Stimulated activated CD4-positive, alpha-beta T cell treated with anti-CD3 and anti-CD28 coated beads, Interleukin-2, amount 100 ng/mL, for 4 hours (primary cell): ENCODE results near the gene SAV1.
A peak's percentile ranks its signal among the peaks of the same experiment; 100 is the strongest.
"Not testable (repeated sequence)": the region's sequence is repeated elsewhere in the genome, so short reads cannot be mapped to it uniquely, and the experiment has no call there.

Experiments used
- DNase-seq: peaks from one replicate; pipeline ENCODE4 v3.0.0-alpha.2; 2020; ENCODE audit warnings: low read depth

The SAV1 gene

DNA sequence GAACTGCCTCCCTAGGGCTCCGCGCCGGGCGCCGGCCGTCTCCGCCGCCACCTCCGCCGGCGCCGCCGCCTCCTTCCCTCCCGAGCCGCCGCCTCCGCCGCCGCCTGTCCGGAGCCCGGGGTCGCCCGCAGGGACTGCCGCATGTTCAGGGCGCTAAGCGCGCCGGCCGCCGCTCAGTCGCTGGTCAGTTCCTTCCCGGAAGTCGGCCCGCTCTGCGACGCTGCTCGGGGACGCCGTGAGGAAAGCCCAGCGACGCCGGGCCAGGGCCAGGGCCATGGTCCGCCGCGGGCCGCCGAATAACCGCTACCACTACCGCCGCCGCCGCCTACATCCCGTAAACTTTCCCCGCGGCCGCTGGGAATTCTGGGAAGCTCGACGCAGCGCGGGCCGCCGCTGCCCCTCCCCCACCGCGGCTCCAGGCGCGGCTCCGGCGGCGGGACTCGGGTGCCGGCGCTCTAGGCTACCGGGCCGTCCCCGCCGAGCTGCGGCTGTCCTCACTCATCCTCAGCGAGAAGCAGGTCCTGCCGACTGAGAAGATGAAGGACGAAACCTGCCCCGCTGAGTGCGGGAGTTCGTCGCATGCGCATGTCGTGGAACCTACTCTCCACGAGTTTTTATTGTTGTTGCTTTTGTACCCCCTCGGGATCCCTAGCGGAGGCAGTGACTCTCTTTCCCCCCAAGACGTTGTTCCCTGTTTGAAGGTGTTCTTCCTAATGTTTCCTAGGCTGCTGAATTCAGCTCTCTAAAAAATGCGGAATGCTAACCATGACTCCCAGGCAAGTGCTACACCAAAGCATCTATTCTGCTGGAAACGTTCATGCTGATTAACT is at the start of gene SAV1:
Gene SAV1 (minus strand): TSS at position 311 of the 830 bp plus-strand sequence. CDS start 339 bp downstream, outside the sequence.
- DNase-seq = peak; percentile 29

DNA sequence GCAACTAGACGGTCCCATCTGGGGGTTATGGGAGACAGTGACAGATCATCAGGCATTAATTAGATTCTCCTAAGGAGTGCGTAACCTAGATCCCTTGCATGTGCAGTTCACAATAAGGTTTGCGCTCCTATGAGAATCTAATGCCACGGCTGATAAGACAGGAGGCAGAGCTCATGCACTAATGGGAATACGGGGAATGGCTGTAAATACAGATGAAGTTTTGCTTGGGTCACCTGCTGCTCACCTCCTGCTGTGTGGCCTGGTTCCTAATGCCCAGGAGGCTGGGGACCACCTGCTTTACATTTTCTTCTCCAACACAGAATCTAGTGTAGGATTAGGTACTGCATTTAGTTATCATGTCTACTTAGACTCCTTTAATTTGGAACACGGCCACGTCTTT is 49.7 kb upstream of the SAV1 start:
- DNase-seq = no peak

DNA sequence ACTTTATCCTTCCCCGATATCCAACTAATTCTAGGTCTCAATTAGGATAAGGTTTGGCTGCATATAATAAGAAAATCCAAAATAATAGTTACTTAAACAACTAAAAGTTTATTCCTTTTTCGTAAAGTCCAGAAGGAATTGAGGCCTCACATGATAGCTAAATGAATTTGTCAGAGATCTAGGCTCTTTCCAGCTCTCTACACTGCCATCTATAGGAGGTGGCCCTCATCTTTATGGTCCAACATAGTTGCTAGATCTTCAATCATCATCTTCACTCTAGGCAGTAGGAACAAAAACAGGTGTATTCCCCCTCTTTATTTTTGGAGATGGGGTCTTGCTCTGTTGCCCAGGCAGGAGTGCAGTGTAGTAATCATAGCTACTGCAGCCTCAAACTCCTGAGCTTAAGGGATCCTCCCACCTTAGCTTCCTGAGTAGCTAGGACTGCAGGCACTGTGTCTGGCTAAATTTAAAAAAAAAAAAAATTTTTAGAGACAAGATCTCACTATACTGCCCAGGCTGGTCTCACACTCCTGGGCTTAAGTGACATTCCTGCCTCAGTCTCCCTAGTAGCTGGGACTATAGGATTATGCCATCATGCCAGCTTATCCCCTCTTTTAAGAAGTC is 46.5 kb upstream of the SAV1 start:
- no peak for DNase-seq

DNA sequence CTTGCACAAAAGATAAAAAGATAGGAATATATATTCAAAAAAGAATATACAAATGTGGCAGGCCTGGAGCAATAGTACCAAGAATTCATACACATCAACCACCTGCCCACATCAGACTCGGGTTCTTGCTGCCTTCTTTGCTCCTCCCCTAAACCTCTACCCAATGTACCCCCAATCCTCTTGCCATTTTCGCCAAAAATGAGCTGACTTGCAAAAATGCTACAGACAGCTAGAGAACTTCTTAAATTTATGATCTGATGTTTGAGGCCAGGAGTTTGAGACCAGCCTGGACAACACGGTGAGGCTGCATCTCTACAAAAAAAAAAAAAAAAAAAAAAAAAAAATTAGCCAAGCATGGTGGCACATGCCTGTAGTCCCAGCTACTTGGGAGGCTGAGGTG is 42.9 kb upstream of the SAV1 start:
- no peak for DNase-seq

DNA sequence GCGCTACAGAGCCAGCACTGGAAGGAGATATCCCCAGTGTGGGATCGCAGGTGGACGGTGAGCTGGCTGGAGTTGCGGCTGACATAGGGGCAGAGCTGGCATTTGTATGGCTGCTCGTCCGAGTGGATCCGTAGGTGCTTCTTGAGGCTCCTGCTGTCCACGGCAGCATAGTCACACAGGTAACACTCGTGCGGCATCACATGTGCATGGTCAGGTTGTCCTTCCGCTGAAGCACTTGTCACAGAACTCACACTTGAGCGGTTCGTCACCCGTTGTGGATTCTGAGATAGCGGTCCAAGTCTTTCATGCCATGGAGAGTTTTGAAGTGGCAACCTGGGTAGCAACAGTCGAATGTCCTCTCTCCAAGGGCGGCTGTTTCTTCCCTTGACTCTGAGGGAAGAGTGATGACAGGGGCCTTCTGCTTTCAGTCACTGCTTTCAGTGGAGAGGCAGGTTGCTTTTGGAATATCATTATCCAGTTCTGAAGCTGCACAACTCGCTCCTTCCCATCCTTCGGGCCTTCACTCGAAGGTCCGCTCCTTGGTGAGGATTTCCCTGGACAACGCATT is 37.0 kb upstream of the SAV1 start:
- no peak for DNase-seq

DNA sequence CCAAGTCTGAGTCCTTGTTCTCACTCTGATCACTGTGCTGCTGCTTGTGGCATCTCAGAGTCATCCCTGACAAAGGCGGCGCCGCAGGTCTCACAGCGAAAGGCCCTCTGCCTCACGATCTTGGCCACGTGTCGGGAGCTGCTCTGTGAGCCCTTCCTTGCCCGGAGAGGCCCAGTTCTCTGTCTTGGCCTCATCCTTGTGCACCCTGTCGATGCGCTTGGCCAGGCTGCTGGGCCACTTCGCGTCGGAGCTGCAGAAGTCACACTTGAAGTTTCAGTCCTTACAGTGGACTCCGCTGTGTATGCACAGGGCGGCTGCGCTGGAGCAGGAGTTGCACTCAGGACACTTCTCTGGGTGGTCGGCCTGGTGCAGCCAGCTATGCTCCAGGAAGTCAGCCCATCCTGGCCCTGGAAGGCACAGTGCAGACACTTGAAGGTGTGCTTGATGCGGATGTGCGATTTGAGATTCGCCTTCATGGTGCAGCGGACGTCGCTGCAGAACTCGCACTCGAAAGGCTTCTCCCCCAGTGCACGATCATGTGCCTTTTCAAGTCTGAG is 36.4 kb upstream of the SAV1 start:
- no peak for DNase-seq

DNA sequence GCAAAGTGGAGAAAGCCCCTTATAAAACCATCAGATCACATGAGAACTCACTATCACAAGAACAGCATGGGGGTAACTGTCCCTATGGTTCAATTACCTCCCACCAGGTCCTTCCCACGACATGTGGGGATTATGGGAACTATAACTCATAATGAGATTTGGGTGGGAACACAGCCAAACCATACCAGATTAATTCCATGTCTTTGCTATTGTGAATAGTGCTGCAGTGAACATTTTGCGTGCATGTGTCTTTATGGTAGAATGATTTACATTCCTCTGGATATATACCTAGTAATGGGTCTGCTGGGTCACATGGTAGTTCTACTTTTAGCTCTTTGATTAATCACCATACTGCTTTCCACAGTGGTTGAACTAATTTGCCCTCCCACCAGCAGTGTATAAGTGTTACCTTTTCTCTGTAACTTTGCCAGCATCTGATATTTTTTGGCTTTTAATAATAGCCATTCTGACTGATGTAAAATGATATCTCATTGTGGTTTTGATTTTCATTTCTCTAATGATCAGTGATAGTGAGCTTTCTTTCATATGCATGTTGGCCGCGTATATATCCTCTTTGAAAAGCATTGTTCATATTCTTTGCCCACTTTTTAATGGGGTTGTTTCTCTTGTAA is 29.7 kb upstream of the SAV1 start:
- DNase-seq = no peak

DNA sequence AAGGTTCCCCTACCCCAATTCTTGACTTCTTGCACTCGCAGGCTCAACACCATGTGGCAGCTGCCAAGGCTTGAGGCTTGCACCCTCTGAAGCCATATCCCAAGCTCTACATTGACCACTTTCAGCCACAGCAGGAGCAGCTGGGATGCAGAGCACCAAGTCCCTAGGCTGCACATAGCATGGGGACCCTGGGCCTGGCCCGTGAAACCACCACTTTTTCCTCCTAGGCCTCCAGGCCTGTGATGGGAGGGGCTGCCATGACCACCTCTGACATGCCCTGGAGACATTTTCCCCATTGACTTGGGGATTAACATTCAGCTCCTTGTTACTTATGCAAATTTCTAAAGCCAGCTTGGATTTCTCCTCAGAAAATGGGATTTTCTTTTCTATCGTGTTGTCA is 26.2 kb upstream of the SAV1 start:
- DNase-seq = not testable (repeated sequence)

DNA sequence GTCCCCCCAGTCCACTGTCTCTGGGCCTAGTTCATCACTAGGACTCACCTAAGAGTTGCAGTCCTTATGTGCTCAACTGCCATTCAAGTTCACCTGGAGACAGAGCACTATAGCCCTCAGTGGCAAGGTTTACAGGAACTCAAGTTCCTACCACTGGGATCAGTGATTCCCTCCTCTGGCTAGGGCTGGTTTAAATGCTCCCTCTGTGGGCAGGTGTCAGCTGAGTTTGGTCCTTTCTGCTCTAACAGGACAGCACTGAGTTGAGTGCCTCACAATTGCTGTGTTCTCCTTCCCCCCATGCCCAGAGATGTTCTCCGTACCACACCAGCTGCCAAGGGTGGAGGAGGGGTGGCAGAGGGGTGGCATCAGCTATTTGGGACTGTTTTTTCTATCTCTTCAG is 20.8 kb upstream of the SAV1 start:
- DNase-seq = no peak

DNA sequence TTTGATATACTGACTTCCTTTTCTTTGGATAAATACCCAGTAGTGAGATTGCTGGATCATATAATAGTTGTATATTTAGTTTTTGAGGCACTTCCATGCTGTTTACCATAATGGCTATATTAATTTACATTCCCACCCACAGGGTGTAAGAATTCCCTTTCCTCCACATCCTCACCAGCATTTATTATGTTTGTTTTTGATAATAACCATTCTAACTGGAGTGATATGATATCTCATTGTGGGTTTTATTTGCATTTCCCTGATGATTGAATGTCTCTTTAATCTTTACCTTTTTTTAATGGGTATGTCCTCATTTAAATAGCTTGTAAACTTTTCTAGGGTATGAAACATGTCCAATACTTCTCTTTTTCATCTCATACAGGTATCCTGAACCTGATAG is 11.6 kb upstream of the SAV1 start:
- DNase-seq = no peak

DNA sequence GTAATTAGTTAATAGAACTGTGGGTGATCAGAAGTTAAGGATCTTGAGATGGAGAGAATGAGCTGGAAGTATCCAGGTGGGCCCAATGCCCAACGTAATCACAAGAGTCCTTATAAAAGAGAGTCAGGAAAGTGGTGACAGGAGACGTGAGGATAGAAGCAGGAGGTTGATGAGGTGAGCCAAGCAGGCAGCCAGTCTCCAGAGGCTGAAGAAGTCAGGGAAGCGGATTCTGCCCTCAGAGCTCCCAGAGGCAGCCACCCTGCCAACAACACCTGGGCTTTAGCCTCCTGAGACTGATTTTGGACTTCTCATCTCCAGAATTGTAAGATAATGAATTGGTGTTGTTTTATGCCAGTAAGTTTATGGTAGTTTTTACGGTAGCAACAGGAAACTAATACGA is 10.1 kb upstream of the SAV1 start:
- no peak for DNase-seq

DNA sequence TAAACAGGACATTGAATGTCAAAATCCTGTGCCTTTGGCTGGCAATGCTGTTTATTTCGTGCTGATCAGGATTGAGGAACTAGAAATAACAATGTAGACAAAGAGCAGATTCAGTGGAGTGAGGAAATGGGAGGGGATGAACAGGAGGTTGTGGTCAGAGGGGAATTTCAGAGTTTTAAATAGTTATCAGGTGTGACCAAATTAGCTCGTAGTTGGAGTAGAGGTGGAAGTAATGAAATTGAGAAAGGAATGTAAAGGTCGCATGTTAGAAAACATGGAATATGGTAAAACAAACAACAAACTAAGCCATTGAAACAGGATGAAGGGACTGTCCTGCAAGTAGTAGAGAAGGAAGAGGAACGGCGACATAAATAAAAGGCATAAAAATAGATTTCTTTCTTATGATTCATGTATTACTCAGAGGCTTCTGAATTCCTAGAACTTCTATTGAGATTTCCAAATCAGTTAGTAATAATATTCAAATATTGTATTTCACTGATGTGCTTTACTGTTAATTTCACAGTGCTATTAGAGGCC is 9.5 kb upstream of the SAV1 start:
- no peak for DNase-seq

DNA sequence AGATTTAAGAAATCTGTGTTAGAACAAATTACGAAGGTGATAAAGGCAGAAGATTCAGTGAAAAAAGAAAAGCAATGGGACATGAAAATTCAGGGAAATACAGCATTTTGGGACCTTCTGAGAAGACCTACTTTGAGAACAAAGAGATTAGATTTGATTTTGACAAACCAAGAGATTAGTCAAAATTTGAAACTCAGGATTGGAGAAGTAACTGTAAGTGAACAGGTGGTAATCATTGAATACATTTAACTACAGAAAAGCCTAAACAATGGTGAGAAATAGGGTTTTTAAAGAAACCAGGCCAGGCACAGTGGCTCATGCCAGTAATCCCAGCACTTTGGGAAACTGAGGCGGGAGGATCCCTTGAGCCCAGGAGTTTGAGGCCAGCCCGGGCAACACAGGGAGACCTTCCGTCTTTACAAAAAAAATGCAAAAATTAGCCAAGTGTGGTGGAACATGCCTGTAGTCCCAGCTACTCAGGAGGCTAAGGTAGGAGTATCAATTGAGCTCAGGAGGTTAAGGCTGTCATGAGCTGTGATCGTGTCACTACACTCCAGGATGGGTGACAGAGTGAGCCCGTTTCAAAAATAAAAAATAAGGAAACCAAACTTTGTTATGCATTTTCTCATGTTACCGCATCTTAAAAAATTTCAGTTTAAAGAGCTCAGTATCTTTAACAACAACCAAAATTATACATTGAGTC is 8.9 kb upstream of the SAV1 start:
- no peak for DNase-seq

DNA sequence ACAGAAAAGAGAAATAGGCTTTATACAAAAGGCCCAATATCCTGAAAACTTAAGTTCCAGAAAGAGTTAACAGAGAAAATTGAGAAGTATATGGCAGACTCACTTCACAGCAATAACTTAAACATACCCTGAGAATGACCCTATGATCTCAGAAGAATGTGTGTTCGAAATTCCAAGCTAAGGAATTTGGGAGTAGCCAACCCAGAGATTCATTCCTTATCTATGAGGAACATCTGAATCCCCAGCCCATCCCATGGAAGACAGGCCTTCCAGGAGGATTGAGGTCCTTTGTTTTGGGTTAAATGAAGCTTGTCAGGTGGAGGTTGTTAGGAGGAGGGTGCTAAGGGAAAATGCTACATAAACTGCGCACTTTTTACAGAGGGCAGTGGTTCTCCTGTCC is 7.5 kb upstream of the SAV1 start:
- no peak for DNase-seq

DNA sequence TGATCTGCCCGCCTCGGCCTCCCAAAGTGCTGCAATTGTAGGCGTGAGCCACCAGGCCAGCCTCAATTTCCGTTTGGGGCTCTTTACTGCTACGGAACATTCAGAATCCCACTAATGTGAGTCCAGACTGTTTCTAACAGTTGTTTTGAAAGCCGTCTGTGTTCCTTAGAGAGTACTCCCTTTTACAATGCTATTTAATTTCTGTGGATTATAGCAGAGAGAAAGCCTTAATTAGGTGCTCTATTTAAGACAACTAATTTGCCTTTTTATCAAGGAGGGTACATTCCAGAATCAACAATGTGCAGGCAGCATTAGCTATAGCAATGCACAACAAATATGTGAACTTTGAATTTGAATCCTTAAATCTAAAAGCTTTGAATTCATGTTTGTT is 2.8 kb upstream of the SAV1 start:
- DNase-seq = no peak

DNA sequence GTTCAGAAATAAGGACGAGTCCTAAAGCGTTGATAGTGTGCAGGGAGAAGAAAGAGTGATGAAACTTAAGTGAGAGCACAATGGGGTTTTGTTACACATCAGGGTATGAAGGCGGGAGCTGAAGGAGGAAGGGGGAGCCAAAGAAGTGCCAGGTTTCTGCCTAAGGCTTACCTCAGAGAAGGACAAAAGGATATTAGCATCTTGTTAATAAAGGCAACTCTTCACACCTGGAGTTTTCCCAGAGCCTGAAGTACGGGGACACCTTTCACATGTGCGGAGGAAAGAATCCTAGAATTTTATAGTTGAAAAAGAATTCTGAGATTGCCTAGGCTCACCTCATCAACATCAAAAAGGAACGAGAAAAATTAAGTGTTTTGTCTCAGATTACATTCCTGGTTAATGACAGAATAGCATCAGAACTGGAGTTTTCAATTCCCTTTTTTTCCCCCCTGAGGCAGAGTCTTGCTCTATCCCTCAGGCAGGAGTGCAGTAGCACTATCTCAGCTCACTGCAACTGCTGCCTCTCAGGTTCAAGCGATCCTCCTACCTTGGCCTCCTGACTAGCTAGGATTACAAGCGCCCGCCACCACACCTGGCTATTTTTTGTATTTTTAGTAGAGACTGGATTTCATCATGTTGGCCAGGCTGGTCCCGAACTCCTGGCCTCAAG is 2.2 kb upstream of the SAV1 start:
- no peak for DNase-seq

DNA sequence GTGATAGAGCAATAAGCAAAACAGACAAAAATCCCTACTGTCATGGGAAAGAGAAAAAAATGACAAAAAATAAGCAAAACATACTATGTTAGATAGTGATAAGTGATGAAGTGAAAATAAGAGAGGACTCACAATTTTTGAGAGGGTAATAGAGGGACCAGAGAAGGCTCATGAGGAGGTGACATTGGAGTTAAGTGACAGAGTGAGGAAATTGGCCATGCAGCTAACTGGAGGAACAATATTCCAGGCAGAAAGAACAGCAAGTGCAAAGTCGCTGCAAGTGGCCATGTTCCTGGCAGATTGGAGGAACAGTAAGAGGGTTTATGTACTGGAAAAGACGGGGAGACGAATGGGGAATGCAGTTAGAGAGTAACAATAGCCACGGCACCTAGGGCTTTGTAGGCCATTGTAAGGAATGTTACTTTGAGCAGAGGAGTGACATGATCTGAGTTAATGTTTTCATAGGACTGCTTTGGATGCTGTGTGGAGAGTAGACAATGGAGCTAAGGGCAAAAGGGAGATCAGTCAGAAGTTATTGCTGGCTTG is 1.4 kb upstream of the SAV1 start:
- no peak for DNase-seq

DNA sequence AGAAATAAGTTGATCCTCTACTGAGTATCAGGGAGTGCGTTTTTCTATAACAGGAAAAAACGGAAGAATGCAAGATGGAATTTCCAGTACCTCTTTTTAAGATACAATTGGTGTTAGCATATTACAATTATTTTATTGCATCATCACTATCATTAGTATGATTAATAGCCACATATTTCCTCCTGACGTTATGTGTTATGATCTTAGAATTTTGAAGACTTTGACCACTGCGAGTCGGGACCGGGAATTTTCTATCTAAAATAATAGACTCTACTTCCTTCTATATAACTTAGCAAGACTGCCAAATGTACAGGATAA is 679 bp upstream of the SAV1 start:
- no peak for DNase-seq

DNA sequence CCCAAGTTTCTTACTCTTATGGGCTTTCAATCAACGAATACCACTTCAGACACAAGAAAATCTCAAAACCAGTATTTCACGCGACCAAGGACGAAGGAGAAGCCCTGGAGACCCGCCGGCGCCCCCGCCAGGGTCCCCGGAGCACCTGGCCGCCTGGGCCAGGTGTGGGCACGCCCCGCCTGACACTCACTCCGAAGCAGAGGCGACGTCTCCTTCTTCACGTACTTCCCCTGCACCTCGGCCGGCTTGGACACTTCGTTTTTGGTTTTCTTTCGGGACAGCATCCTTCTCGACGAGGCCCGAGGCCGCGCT is 466 bp downstream of the SAV1 start:
- peak; percentile 7 for DNase-seq

DNA sequence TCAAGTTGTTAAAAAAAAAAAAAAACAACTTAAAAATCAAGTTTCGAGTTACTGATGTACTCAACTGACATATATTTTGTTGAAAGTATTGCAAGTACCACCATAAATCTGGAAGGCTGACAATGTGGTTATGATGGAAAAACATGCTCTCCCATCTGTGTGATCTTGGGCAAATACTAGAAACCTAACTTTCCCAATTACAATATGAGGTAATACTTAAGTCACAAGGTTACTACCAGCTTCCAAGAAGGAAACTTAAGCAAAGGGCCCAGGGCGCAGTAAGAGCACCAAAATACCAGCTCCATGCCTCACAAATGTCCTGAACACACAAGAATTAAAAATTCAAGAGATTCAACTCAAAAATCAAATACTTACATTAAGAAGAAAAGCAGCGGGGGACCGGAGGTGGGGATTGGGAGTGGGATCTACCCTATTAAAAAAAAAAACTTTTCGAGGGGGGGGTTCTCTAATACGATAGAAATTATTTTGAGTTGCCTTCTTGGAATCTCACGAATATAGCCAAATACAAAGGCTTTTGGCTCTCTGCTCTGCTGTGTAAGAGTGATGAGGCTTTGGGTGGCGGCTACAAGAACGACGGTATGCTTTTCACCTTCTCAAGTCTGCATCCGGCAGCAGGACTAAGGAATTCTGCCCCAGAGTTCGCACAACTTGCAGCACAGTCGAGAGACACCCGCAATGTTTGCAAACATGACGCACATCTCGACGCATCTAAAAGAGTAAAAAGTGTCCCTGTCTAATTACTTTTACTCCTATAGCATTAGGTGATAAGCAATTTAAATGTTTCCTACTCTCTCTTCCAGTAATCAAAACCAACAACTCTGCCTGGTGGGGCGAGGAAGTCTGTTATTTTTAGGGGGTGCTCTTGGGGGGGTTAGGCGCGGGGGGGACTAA is 1.1 kb downstream of the SAV1 start:
- no peak for DNase-seq
